ENCODE measurements around the gene TMEM52B. TPM values are rescaled to one million over a fixed set of nuclear protein-coding genes. Genes with fewer than 3 reads are reported as not detected.

The TMEM52B gene
- total RNA-seq, 4 donors from 2014 or later: 0.16 TPM; not detected in 3

DNA sequence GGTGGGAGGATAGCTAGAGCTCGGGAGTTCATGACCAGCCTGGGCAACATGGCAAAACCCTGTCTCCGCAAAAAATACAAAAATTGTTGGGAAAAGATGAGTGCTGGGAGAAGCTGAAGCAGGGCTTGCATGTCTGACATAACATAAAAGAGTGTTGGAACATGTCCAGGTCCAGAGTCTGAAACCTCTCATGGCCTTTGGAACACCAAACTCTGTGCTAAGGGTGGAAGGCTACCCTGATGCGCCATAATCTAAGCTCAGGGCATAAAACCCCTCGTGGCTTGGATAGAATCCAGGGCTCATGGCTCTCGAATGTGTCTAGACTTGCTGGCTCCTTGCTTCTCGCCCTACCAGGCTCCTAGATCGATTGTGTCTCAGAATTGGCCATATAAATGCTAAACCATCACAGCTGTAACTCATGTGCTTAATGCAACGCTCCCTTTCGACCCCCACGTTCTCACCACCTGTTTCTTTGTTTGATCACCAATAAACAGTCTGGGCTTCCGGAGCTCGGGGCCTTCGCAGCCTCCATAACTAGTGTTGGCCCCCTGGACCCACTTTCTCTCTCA, 42.1 kb upstream of the TMEM52B start:
- Histone ChIP-seq H3K4me3 (no peak overlapping the region), H3K9me3 (no peaks in the 10 kb centered on the region), H3K27me3 (no peaks in the 10 kb centered on the region), H3K4me1 (peaks cover 6% of the 10 kb centered on the region), H3K27ac (no peak overlapping the region), H3K36me3 (no peaks in the 10 kb centered on the region)
- DNase-seq (ENCODE audit: low spot score in 2 of 2): no peak
- 76% methylated on average over 13 of the region's 13 CpGs for WGBS
- TF ChIP-seq EP300 (IDR thresholded peaks at IDR 0.05) (no peak), POLR2A (IDR thresholded peaks at IDR 0.05) (no peak), POLR2AphosphoS5 (IDR thresholded peaks at IDR 0.05) (no peak)
- TF ChIP-seq, protein P1, sequence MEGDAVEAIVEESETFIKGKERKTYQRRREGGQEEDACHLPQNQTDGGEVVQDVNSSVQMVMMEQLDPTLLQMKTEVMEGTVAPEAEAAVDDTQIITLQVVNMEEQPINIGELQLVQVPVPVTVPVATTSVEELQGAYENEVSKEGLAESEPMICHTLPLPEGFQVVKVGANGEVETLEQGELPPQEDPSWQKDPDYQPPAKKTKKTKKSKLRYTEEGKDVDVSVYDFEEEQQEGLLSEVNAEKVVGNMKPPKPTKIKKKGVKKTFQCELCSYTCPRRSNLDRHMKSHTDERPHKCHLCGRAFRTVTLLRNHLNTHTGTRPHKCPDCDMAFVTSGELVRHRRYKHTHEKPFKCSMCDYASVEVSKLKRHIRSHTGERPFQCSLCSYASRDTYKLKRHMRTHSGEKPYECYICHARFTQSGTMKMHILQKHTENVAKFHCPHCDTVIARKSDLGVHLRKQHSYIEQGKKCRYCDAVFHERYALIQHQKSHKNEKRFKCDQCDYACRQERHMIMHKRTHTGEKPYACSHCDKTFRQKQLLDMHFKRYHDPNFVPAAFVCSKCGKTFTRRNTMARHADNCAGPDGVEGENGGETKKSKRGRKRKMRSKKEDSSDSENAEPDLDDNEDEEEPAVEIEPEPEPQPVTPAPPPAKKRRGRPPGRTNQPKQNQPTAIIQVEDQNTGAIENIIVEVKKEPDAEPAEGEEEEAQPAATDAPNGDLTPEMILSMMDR (IDR thresholded peaks at IDR 0.05): no peak

DNA sequence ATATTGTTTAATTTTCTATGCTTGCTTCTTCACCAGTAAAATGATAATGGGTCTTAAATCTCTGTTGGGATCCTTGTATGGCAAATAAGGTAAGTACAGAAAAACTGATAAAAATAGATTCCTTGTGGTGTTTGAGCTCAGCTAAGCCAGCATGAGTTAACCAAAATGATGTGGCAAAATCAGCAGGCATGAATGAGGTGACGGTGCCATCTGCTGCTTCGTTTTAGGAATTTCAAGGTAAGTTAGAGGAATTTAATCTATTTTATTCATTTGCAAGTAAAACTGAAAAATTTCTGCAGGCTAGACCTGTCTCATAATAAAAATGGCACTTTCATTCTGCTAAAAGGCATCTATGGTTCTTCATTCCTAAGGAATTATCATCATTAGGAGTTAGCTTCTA, 38.8 kb upstream of the TMEM52B start:
- Histone ChIP-seq H3K4me3 (no peak overlapping the region), H3K36me3 (no peaks in the 10 kb centered on the region), H3K27ac (no peak overlapping the region), H3K27me3 (no peaks in the 10 kb centered on the region), H3K9me3 (no peaks in the 10 kb centered on the region), H3K4me1 (no peaks in the 10 kb centered on the region)
- DNase-seq (ENCODE audit: low spot score in 2 of 2): no peak
- TF ChIP-seq POLR2AphosphoS5 (IDR thresholded peaks at IDR 0.05): no peak
- no peak for TF ChIP-seq EP300 (IDR thresholded peaks at IDR 0.05)
- no peak for TF ChIP-seq POLR2A (IDR thresholded peaks at IDR 0.05)
- TF ChIP-seq, protein P1 (IDR thresholded peaks at IDR 0.05): peak in 1 of 2 donors; percentile 19
- WGBS: 12% methylated on average over 2 of the region's 2 CpGs

DNA sequence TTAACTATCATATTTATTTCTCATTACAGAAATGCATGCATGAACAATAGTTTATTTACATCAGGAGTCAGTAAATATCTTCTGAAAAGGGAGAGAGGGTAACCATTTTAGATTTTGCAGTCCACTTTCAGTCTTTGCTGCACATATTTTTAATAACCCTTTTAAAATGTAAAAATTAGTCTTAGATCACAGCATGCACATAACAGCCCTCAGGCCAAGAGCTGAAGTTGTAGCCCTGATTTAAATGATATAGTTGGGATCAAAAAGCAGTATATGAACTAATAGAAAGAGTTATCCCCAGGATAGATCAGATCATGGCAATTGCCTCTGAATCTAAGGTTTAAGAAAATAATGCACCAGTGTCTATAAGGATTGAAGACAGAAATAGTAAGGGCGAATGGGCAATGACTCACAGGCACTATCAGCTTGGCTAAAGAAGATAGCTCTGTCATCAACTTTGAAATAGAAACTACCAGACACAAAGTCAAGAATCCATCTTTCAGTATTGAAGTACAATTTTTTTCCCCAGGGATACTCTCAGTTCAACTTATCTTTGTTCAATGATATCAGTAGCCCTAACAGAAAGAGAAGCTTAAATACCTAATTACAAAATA, 35.7 kb upstream of the TMEM52B start:
- WGBS: 6% methylated on average over 1 of the region's 1 CpG

DNA sequence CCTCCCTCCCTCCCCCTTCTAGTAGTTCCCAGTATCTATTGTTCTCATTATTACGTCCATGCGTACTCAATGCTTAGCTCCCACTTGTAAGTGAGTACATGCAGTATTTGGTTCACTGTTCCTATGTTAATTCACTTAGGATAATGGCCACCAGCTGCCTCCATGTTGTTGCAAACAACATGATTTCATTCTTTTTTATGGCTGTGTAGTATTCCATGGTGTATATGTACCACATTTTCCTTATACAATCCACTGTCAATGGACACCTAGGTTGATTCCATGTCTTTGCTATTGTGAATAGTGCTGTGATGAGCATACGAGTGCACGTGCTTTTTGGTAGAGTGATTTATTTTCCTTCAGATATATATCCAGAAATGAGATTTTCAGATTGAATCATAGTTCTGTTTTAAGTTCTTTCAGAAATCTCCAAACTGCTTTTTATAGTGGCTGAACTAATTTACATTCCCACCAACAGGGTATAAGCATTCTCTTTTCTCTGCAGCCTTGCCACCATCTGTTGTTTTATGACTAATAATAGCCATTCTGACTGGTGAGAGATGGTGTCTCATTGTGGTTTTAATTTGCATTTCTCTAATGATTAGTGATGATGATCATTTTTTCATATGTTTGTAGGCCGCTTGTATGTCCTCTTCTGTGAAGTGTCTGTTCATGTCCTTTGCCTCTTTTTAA, 31.0 kb upstream of the TMEM52B start:
- no peak overlapping the region for H3K4me3 ChIP-seq
- no peak for TF ChIP-seq POLR2AphosphoS5 (IDR thresholded peaks at IDR 0.05)
- TF ChIP-seq EP300 (IDR thresholded peaks at IDR 0.05): no peak
- TF ChIP-seq POLR2A (IDR thresholded peaks at IDR 0.05): no peak
- TF ChIP-seq, protein P1 (IDR thresholded peaks at IDR 0.05): no peak
- H3K9me3 ChIP-seq: no peaks in the 10 kb centered on the region
- H3K27me3 ChIP-seq: no peaks in the 10 kb centered on the region
- H3K4me1 ChIP-seq: peaks cover under 1% of the 10 kb centered on the region
- no peaks in the 10 kb centered on the region for H3K36me3 ChIP-seq
- DNase-seq (ENCODE audit: low spot score in 2 of 2): no peak
- no peak overlapping the region for H3K27ac ChIP-seq
- 75% methylated on average over 5 of the region's 5 CpGs for WGBS

More for the DNA sequence above, 35.7 kb upstream of the TMEM52B start:
- H3K4me1 ChIP-seq: no peaks in the 10 kb centered on the region
- DNase-seq (ENCODE audit: low spot score in 2 of 2): no peak
- H3K9me3 ChIP-seq: no peaks in the 10 kb centered on the region
- H3K27me3 ChIP-seq: no peaks in the 10 kb centered on the region
- TF ChIP-seq EP300 (IDR thresholded peaks at IDR 0.05): no peak
- TF ChIP-seq POLR2AphosphoS5 (IDR thresholded peaks at IDR 0.05): no peak
- TF ChIP-seq, protein P1 (IDR thresholded peaks at IDR 0.05): no peak
- TF ChIP-seq POLR2A (IDR thresholded peaks at IDR 0.05): no peak
- no peaks in the 10 kb centered on the region for H3K36me3 ChIP-seq
- H3K4me3 ChIP-seq: no peak overlapping the region
- H3K27ac ChIP-seq: no peak overlapping the region

DNA sequence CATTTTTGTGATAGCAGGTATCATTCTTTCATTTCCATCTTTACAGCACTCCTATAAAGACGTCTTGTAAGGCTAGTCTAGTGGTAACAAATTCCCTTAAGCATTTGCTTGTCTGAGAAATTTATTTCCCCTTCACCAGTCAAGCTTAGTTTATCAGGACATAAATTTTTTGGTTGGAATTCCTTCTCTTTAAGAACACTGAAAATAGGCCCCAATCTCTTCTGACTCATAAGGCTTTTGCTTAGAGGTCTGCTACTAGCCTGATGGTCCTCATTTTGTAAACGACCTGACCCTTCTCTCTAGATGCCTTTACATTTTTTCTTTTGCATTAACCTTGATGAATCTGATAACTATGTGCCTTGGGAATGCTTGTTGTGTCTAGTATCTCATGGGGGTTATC, 27.2 kb upstream of the TMEM52B start:
- WGBS: 74% methylated on average over 2 of the region's 2 CpGs
- H3K27me3 ChIP-seq: no peaks in the 10 kb centered on the region

More for the DNA sequence above, 27.2 kb upstream of the TMEM52B start:
- TF ChIP-seq, protein P1 (IDR thresholded peaks at IDR 0.05): no peak
- TF ChIP-seq POLR2A (IDR thresholded peaks at IDR 0.05) (no peak), POLR2AphosphoS5 (IDR thresholded peaks at IDR 0.05) (no peak), EP300 (IDR thresholded peaks at IDR 0.05) (no peak)
- peaks cover 12% of the 10 kb centered on the region for H3K4me1 ChIP-seq
- no peak for DNase-seq (ENCODE audit: low spot score in 2 of 2)
- H3K36me3 ChIP-seq: no peaks in the 10 kb centered on the region
- no peak overlapping the region for H3K27ac ChIP-seq
- H3K4me3 ChIP-seq: no peak overlapping the region
- H3K9me3 ChIP-seq: no peaks in the 10 kb centered on the region

Measured in suprapubic skin (tissue), 4 donors.